ENCODE measurements around the gene TBX4. TPM values are rescaled to one million over a fixed set of nuclear protein-coding genes. Genes with fewer than 3 reads are reported as not detected.
"Not testable (repeated sequence)": the region's sequence is repeated elsewhere in the genome, so short reads cannot be mapped to it uniquely, and the experiment has no call there.

TBX4 gene
- total and polyA plus RNA-seq, 2 experiments from 2014 or later = 13.9 to 15.4 TPM

DNA sequence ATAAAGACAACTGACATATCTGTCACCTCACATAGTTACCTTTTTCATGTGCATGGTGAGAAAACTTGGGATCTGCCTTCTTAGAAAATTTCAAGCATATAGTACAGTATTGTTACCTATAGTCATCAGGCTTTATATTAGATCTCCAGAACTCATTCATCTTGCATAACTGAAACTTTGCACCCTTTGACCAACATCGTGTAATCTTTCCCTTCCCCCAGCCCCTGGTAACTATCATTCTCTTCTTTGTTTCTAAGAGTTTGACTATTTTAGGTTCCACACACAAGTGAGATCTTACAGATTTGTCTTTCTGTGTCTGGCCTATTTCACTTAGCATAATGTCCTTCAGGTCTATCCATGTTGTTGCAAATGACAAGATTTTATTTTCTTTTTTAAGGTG is 22.9 kb upstream of the TBX4 start:
- 55% methylated on average over 1 of the region's 1 CpG for WGBS (ENCODE audit: low lambda C conversion rate, missing lambda C conversion rate)
- no peak for TF ChIP-seq EZH2 (IDR thresholded peaks at IDR 0.05; ENCODE audit: borderline replicate concordance)
- no peak for TF ChIP-seq EZH2phosphoT487 (IDR thresholded peaks at IDR 0.05; ENCODE audit: low read depth, severe bottlenecking, unreplicated experiment)
- TF ChIP-seq, protein P1, sequence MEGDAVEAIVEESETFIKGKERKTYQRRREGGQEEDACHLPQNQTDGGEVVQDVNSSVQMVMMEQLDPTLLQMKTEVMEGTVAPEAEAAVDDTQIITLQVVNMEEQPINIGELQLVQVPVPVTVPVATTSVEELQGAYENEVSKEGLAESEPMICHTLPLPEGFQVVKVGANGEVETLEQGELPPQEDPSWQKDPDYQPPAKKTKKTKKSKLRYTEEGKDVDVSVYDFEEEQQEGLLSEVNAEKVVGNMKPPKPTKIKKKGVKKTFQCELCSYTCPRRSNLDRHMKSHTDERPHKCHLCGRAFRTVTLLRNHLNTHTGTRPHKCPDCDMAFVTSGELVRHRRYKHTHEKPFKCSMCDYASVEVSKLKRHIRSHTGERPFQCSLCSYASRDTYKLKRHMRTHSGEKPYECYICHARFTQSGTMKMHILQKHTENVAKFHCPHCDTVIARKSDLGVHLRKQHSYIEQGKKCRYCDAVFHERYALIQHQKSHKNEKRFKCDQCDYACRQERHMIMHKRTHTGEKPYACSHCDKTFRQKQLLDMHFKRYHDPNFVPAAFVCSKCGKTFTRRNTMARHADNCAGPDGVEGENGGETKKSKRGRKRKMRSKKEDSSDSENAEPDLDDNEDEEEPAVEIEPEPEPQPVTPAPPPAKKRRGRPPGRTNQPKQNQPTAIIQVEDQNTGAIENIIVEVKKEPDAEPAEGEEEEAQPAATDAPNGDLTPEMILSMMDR (IDR thresholded peaks at IDR 0.05; ENCODE audit: poor library complexity) = no peak
- no peaks in the 10 kb centered on the region for H3K9me3 ChIP-seq (ENCODE audit: low read depth)
- DNase-seq (ENCODE audit: low spot score) = no peak
- H4K20me1 ChIP-seq (ENCODE audit: insufficient read depth, poor library complexity, severe bottlenecking) = no peaks in the 10 kb centered on the region
- no peak overlapping the region for H3K27ac ChIP-seq
- H3K79me2 ChIP-seq = no peaks in the 10 kb centered on the region
- no peak overlapping the region for H3K4me2 ChIP-seq
- H2AFZ ChIP-seq = no peak overlapping the region
- H3K4me1 ChIP-seq (ENCODE audit: insufficient read depth) = no peaks in the 10 kb centered on the region
- no peaks in the 10 kb centered on the region for H3K27me3 ChIP-seq
- H3K36me3 ChIP-seq (replicated peaks; ENCODE audit: insufficient read depth, low read depth) = no peaks in the 10 kb centered on the region
- no peak overlapping the region for H3K4me3 ChIP-seq
- H3K9me2 ChIP-seq (replicated peaks; ENCODE audit: insufficient read depth) = no peaks in the 10 kb centered on the region

DNA sequence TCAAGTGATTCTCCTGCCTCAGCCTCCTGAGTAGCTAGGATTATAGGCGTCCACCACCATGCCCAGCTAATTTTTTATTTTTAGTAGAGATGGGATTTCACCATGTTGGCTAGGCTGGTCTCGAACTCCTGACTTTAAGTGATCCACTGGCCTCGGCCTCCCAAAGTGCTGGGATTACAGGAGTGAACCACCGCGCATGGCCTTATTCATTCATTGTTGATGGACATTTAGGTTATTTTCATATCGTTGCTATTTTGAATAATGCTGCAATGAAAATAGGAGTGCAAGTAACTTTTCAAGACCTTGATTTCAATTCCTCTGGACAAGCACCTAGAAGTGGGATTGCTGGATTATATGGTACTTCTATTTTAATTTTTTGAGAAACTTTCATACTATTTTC is 22.4 kb upstream of the TBX4 start:
- H3K4me1 ChIP-seq (ENCODE audit: insufficient read depth); DNase-seq (ENCODE audit: low spot score); H3K27me3 ChIP-seq; H4K20me1 ChIP-seq (ENCODE audit: insufficient read depth, poor library complexity, severe bottlenecking); H3K4me2 ChIP-seq; H3K79me2 ChIP-seq; H3K9me2 ChIP-seq (replicated peaks; ENCODE audit: insufficient read depth); H3K4me3 ChIP-seq; H2AFZ ChIP-seq; H3K36me3 ChIP-seq (replicated peaks; ENCODE audit: insufficient read depth, low read depth); H3K9me3 ChIP-seq (ENCODE audit: low read depth); H3K27ac ChIP-seq: not testable (repeated sequence)
- WGBS (ENCODE audit: low lambda C conversion rate, missing lambda C conversion rate) = over 99% methylated on average over 6 of the region's 6 CpGs

DNA sequence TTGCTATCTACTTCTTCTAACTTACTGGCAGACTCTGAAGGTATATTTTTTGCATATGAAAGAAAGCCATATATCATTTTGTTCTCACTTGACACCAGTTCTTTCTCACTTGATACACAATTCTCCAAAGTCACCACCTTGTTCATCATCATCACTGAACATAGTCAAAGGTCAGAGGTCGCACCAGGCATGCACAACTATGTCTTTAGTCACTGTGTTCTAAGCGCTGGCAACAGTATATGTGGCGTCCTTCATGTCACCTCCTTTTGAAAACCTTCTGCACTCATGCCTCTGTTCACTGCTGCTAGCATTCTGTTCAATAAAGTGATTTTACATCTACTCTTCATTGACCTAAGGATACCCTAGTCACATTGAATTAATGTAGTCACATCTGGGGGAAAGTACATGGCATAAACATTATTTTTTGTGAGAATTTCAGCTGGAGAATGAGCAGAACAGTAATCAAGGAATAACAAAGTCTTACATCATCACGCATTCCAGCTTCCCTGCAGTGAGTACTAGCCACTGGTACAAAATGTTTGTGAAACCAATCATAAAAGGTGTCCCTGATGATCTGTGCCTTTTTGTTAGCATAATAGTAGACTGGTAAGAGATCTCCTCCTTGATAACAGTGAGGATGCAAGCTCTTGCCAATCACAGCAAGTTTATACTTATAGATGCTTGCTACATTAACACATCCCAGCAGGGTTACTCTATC is 20.5 kb upstream of the TBX4 start:
- no peak overlapping the region for H3K4me3 ChIP-seq
- no peak overlapping the region for H3K4me2 ChIP-seq
- no peaks in the 10 kb centered on the region for H4K20me1 ChIP-seq (ENCODE audit: insufficient read depth, poor library complexity, severe bottlenecking)
- TF ChIP-seq, protein P1 (IDR thresholded peaks at IDR 0.05; ENCODE audit: poor library complexity) = no peak
- TF ChIP-seq EZH2phosphoT487 (IDR thresholded peaks at IDR 0.05; ENCODE audit: low read depth, severe bottlenecking, unreplicated experiment) = no peak
- TF ChIP-seq EZH2 (IDR thresholded peaks at IDR 0.05; ENCODE audit: borderline replicate concordance) = no peak
- H3K79me2 ChIP-seq = no peaks in the 10 kb centered on the region
- H3K27ac ChIP-seq = no peak overlapping the region
- H3K36me3 ChIP-seq (replicated peaks; ENCODE audit: insufficient read depth, low read depth) = no peaks in the 10 kb centered on the region
- H3K9me3 ChIP-seq (ENCODE audit: low read depth) = no peaks in the 10 kb centered on the region
- no peak overlapping the region for H2AFZ ChIP-seq
- 77% methylated on average over 4 of the region's 4 CpGs for WGBS (ENCODE audit: low lambda C conversion rate, missing lambda C conversion rate)
- DNase-seq (ENCODE audit: low spot score) = no peak
- no peaks in the 10 kb centered on the region for H3K9me2 ChIP-seq (replicated peaks; ENCODE audit: insufficient read depth)
- no peaks in the 10 kb centered on the region for H3K4me1 ChIP-seq (ENCODE audit: insufficient read depth)
- H3K27me3 ChIP-seq = no peaks in the 10 kb centered on the region

DNA sequence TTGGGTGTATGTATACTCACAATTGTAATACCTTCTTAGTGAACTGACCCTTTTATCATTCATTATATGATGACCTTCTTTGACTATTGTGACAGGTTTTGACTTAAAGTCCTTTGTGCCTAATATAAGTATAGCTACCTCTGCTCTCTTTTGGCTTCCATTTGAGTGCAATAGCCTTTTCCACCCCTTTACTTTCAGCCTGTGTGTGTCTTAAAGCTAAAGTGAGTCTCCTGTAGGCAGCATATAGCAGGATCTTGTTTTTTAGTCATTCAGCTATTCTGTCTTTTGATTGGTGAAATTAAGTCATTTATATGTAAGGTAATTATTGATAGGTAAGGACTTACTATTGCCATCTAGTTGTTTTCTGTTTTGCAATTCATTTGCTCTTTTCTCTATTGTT is 15.9 kb upstream of the TBX4 start:
- no peak overlapping the region for H2AFZ ChIP-seq
- no peak for DNase-seq (ENCODE audit: low spot score)
- H3K4me2 ChIP-seq = no peak overlapping the region

More for the DNA sequence above, 15.9 kb upstream of the TBX4 start:
- no peaks in the 10 kb centered on the region for H3K27me3 ChIP-seq
- no peak overlapping the region for H3K27ac ChIP-seq
- no peak for TF ChIP-seq EZH2 (IDR thresholded peaks at IDR 0.05; ENCODE audit: borderline replicate concordance)
- TF ChIP-seq EZH2phosphoT487 (IDR thresholded peaks at IDR 0.05; ENCODE audit: low read depth, severe bottlenecking, unreplicated experiment) = no peak
- TF ChIP-seq, protein P1 (IDR thresholded peaks at IDR 0.05; ENCODE audit: poor library complexity) = no peak
- no peak overlapping the region for H3K4me3 ChIP-seq
- no peaks in the 10 kb centered on the region for H4K20me1 ChIP-seq (ENCODE audit: insufficient read depth, poor library complexity, severe bottlenecking)
- no peaks in the 10 kb centered on the region for H3K9me2 ChIP-seq (replicated peaks; ENCODE audit: insufficient read depth)
- no peaks in the 10 kb centered on the region for H3K79me2 ChIP-seq
- no peaks in the 10 kb centered on the region for H3K4me1 ChIP-seq (ENCODE audit: insufficient read depth)
- no peaks in the 10 kb centered on the region for H3K36me3 ChIP-seq (replicated peaks; ENCODE audit: insufficient read depth, low read depth)
- H3K9me3 ChIP-seq (ENCODE audit: low read depth) = no peaks in the 10 kb centered on the region
